Kidney capillary endothelial cell (primary cell): Measurements from ENCODE around the gene RNASEL.
"Not testable (repeated sequence)": the region's sequence is repeated elsewhere in the genome, so short reads cannot be mapped to it uniquely, and the experiment has no call there.

Experiments used
- DNase-seq: peaks from one replicate; pipeline ENCODE4 v3.0.0-alpha.2; 2018; ENCODE audit warnings: low spot score

RNASEL gene

GRCh38 chr1:182563095-182563494 lies 26.0 kb downstream of the RNASEL start:
- no peak for DNase-seq

DNA sequence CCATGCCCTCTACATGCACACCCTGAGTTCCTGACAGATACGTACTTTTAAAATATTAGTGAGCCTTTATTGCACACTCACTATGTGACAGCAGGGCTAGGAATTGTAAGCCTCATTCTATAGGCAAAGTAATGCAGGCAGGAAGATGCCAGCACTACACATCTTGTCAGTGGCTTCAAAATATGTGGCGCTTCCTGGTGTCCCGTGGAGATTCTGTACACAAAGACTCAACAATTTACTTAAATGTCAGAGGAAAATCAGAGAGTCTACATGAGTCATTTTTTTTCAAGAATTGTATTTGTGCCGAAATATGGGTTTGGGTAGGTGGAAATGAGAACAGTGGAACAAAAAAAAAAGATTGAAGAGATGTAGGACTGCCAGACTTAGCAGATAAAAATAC lies 27.6 kb downstream of the RNASEL start:
- no peak for DNase-seq

DNA sequence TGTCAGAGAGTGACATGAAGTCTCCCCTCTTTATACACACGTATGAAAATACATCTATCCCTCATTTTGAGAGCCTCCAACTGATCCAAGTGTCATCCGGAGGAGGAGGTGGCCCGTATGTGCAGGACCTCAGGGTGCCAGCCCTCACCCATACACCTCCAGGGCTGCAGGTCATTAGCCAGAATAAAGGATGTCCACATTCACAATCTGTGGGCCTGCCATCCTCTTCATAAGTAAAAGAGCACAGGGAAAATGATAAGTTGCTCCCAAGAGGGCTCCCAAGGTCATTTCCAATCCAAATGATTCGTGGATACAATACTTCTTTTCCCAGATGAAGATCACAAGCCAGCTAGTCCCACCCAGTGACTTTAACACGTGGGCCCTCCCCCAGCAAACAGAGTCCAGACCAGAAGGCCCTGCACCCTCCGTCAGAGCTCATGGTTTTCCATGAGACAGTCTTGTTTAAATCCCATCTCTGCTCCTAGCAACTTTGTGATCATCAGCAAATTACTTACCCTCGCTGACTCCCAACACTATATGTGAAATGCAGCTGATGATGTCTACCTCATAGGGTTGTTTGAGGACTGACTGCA lies 28.6 kb downstream of the RNASEL start:
- no peak for DNase-seq

- peak; percentile 12 for DNase-seq
Measured at GRCh38 chr1:182556279-182556678, 32.8 kb downstream of the RNASEL start.

- DNase-seq = no peak
Measured at GRCh38 chr1:182555493-182555892, 33.6 kb downstream of the RNASEL start.

GRCh38 chr1:182552527-182552926 lies 36.5 kb downstream of the RNASEL start:
- no peak for DNase-seq

DNA sequence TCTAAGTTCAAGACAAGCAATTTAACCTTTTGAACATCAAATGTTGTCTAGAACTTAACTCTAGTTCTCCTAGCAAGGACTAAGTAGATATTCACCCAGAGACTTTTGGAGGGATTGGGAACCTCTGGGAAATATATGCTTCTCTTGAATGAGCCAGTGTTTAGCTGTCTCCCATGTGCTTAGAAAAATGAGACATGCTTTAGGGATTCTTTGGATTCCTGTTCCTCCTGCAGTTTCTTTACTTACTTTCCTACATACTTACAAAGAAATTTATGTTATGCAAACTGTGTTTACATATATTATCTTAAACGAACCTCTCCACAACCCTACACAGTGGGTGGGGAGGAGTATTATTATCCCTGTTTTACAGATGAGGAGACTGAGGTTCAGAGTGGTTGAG lies 39.2 kb downstream of the RNASEL start:
- DNase-seq = no peak

DNA sequence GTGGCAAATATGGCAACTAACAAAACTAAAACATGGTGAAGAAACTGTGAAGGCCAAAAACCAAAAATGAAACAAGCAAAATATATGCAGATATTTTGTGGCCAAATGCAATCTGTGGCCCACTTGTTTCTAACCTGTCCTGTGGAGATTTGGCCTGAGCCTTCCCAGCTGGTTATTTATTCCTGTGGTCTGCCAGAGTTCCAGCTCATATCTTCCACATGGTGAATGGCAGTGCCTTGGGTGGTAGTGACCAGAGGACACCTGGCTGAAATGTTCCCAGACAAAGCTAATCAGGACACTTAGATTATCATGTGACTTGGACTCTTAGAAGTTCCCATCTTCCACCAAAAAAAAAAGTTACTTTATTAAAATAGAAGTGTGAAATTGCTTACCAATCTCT lies 39.7 kb downstream of the RNASEL start:
- DNase-seq = no peak

- DNase-seq = no peak
Measured at GRCh38 chr1:182533896-182534295, 55.2 kb downstream of the RNASEL start.

- DNase-seq = not testable (repeated sequence)
Measured at GRCh38 chr1:182528206-182528605, 60.9 kb downstream of the RNASEL start.

- no peak for DNase-seq
Measured at GRCh38 chr1:182527680-182528079, 61.4 kb downstream of the RNASEL start.

GRCh38 chr1:182525342-182525741 lies 63.7 kb downstream of the RNASEL start:
- DNase-seq = no peak
